ENCODE results near the gene NECTIN2.

DNA sequence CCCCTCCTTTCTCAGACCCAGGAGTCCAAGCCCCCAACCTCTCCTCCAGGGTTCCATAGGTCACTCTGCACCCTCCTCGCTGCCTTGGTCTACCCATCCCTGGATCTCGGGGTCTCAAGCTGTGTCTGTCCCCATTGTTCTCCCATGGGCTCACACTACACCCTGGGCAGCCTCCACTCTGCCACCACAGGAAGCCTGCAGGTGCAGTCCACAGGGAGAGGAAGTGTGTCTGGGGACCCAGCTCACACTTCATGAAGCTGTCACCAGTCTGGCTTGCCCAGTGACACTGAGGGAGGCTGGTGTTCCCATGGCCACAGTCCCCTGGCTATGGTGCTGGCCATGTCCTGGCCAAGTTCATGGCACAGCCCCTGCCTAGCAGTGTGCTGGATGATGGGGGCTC lies 5.3 kb downstream of the NECTIN2 start:
- TF ChIP-seq EZH2phosphoT487 (IDR thresholded peaks at IDR 0.05; ENCODE audit: insufficient read depth, low read depth), result no peak
- TF ChIP-seq EZH2 (IDR thresholded peaks at IDR 0.05; ENCODE audit: insufficient read depth, poor library complexity, severe bottlenecking), result no peak

All from GM23248 (cell line).